DND-41 (cell line): ENCODE measurements around the gene SCAPER.

Source experiments
- CTCF ChIP-seq: IDR thresholded peaks from 2 replicates; pipeline ENCODE4 v1.5.1; 2012; ENCODE audit warnings: borderline replicate concordance, low read length, moderate library complexity, mild to moderate bottlenecking; ENCODE audit not compliant: poor library complexity, severe bottlenecking; ENCODE audit errors: extremely low read depth
- EZH2 ChIP-seq: IDR thresholded peaks from 3 replicates; pipeline ENCODE4 v1.6.1; 2012; ENCODE audit warnings: borderline replicate concordance, low read depth, mild to moderate bottlenecking, moderate library complexity, low read length, inconsistent platforms; ENCODE audit not compliant: severe bottlenecking

GRCh38 chr15:76772776-76773175 is 132.4 kb downstream of the SCAPER start:
- TF ChIP-seq CTCF (no peak), EZH2 (no peak)
